Lower lobe of right lung (tissue), 2 donors: Measurements from ENCODE around the gene NCAPD3. TPM values are rescaled to one million over a fixed set of nuclear protein-coding genes. Genes with fewer than 3 reads are reported as not detected.
A peak's percentile ranks its signal among the peaks of the same experiment; 100 is the strongest.

Source experiments
- ATAC-seq, 2 donors: fragments of 200-7000 bp; cut with Tn5 transposase; one replicate each; pipeline ENCODE4 v1.9.1; 2020 to 2022; ENCODE audit warnings: mild to moderate bottlenecking in 2 of 2, moderate library complexity in 2 of 2
- DNase-seq: peaks from one replicate; pipeline ENCODE4 v3.0.0-alpha.2; 2020
- H3K27ac ChIP-seq: fragments of 200-600 bp; one replicate; pipeline ENCODE4 v1.8.0; 2022
- H3K27me3 ChIP-seq: fragments of 200-600 bp; one replicate; pipeline ENCODE4 v1.8.0; 2022; ENCODE audit warnings: low read depth
- H3K36me3 ChIP-seq: fragments of 200-600 bp; one replicate; pipeline ENCODE4 v1.8.0; 2022; ENCODE audit warnings: mild to moderate bottlenecking
- H3K4me1 ChIP-seq: fragments of 200-600 bp; one replicate; pipeline ENCODE4 v1.8.0; 2022
- H3K4me3 ChIP-seq: fragments of 200-600 bp; one replicate; pipeline ENCODE4 v1.8.0; 2022; ENCODE audit warnings: mild to moderate bottlenecking
- H3K9me3 ChIP-seq: fragments of 200-600 bp; one replicate; pipeline ENCODE4 v1.8.0; 2022
- CTCF ChIP-seq: fragments of 200-600 bp; IDR thresholded peaks from one replicate; pipeline ENCODE4 v1.8.0; 2022; ENCODE audit warnings: antibody characterized with exemption, mild to moderate bottlenecking
- intact Hi-C: fragments of 100-400 bp; cut with DNase I; formaldehyde crosslinking; loops from one replicate; pipeline ENCODE4 v1.11.0; 2022
- total RNA-seq: library from RNA; stranded (reverse); fragmentation: NEBNext Ultra II Directional; extraction: Animal tissue kit (Norgen Biotek cat#: 25700); gene quantifications from one replicate; pipeline ENCODE4 v1.2.1, GENCODE V29; 2021
- donor health status: DM: no; HTN: yes; CAD: no; lungs with severe emphysema.

NCAPD3 gene
- total RNA-seq, 1 donor from 2014 or later, result 17.6 TPM

DNA sequence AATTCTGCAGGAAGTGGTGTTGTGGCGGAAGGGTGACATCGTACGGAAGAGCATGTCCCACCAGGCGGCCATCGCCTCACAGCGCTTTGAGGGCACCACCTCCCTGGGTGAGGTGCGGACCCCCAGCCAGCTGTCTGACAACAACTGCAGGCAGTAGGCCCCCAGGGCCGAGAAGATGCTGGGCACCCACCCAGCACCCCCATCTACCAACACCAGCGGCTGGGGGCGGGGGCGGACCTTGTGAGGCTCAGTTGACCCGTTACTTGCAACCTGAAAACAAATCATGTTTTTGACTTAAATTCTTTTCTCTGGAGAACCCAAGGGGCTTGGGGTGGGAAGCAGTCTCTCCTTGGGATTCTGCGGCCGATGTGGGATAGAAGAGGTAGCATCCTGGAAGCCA is 21.7 kb upstream of the NCAPD3 start:
- no peaks in the 10 kb centered on the region for H3K27me3 ChIP-seq
- H3K9me3 ChIP-seq, result no peaks in the 10 kb centered on the region
- H3K4me1 ChIP-seq, result peaks cover 1% of the 10 kb centered on the region
- H3K27ac ChIP-seq, result no peak overlapping the region
- no peak for TF ChIP-seq CTCF
- peaks cover 98% of the 10 kb centered on the region for H3K36me3 ChIP-seq
- intact Hi-C loops, result no loop called here
- ATAC-seq (no peak), DNase-seq (no peak)
- no peak overlapping the region for H3K4me3 ChIP-seq

DNA sequence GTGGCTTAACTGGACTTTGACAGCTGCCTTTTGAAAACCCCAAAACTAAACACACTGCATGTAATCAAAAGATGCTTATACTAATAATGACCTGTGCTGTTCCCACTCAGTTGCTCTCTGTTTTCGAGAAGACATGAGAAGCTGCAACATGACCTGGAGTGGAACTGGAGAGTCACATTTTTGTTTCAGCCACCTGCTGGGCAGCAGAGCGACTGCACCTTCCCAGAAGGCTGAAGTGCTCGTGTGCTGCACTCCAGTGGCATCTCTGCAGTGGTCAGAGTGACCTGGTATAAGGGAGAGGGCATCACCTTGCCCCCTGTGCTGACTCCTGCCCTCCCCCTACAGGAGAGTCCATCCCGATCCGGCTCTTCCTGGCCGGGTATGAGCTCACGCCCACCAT is 20.8 kb upstream of the NCAPD3 start:
- Histone ChIP-seq H3K9me3 (no peaks in the 10 kb centered on the region), H3K27me3 (no peaks in the 10 kb centered on the region), H3K4me1 (no peaks in the 10 kb centered on the region), H3K27ac (no peak overlapping the region), H3K4me3 (no peak overlapping the region), H3K36me3 (peaks cover 98% of the 10 kb centered on the region)
- TF ChIP-seq CTCF, result peak; percentile 35
- DNase-seq (no peak), ATAC-seq (peak; percentile 9 to 23)
- intact Hi-C loops, result no loop called here

DNA sequence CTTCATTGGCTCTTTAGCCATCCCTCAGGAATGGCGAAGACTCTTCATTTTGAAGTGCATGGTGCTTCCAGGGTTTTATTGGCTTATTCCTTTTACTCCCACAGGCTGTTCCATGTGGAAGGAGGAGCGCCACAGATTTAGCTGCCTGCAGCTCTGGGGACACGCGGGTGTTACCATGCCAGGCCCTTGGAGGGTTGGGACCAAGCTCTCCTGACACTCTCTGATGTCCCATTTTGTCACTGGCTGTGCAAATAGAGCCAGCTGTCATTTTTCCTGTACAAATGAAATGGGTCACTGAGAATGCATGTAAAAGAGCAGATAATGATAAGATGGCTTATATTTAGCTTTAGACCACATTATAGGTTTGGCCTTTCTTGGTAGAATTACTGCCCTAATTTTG is 20.1 kb upstream of the NCAPD3 start:
- Histone ChIP-seq H3K4me3 (no peak overlapping the region), H3K36me3 (peaks cover 98% of the 10 kb centered on the region), H3K4me1 (no peaks in the 10 kb centered on the region), H3K27ac (no peak overlapping the region), H3K9me3 (no peaks in the 10 kb centered on the region), H3K27me3 (no peaks in the 10 kb centered on the region)
- no peak for TF ChIP-seq CTCF
- DNase-seq (no peak), ATAC-seq (no peak)
- intact Hi-C loops, result no loop called here

GRCh38 chr11:134242376-134242775 is 18.6 kb upstream of the NCAPD3 start:
- Histone ChIP-seq H3K9me3 (no peaks in the 10 kb centered on the region), H3K4me1 (no peaks in the 10 kb centered on the region), H3K4me3 (no peak overlapping the region), H3K27me3 (no peaks in the 10 kb centered on the region), H3K27ac (no peak overlapping the region), H3K36me3 (peaks cover 97% of the 10 kb centered on the region)
- DNase-seq (no peak), ATAC-seq (no peak)
- intact Hi-C loops, result no loop called here
- TF ChIP-seq CTCF, result no peak

- no peak for TF ChIP-seq CTCF
- Histone ChIP-seq H3K4me3 (no peak overlapping the region), H3K9me3 (no peaks in the 10 kb centered on the region), H3K4me1 (no peaks in the 10 kb centered on the region), H3K36me3 (peaks cover 96% of the 10 kb centered on the region), H3K27ac (no peak overlapping the region), H3K27me3 (no peaks in the 10 kb centered on the region)
- DNase-seq (no peak), ATAC-seq (no peak)
- intact Hi-C loops, result no loop called here
These were observed 16.8 kb upstream of the NCAPD3 start for GRCh38 chr11:134240592-134240991.

GRCh38 chr11:134238956-134239355 is 15.2 kb upstream of the NCAPD3 start:
- DNase-seq (no peak), ATAC-seq (no peak)
- no peaks in the 10 kb centered on the region for H3K9me3 ChIP-seq
- H3K36me3 ChIP-seq, result peaks cover 94% of the 10 kb centered on the region
- intact Hi-C loops, result no loop called here
- H3K4me3 ChIP-seq, result no peak overlapping the region
- H3K27me3 ChIP-seq, result no peaks in the 10 kb centered on the region
- no peak for TF ChIP-seq CTCF
- no peaks in the 10 kb centered on the region for H3K4me1 ChIP-seq
- no peak overlapping the region for H3K27ac ChIP-seq
